ENCODE data around the gene NPM1.
"Not testable (repeated sequence)": the region's sequence is repeated elsewhere in the genome, so short reads cannot be mapped to it uniquely, and the experiment has no call there.

Gene NPM1

DNA sequence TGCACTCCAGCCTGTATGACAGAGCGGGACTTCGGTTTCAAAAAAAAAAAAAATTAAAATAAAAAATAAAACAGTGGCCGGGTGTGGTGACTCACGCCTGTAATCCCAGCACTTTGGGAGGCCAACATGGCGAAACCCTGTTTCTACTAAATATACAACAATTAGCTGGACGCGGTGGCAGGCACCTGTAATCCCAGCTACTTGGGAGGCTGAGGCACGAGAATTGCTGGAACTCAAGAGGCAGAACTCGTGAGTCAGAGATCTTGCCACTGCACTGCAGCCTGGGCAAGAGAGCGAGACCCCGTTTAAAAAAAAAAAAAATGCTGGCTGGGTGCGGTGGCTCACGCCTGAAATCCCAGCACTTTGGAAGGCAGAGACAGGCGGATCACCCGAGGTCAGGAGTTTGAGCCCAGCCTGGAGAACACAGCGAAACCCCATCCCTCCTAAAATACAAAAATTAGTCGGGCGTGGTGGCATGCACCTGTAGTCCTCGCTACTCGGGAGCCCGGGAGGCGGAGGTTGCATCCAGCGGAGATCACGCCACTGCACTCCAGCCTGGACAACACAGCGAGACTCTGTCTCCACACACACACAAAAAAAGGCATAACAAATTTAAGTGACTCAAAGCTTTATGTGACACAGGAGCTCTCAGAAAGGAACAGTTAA is 1.5 kb upstream of the NPM1 start:
- no peak for DNase-seq (ENCODE audit: low read depth in 2 of 2, low spot score in 1 of 2)

DNA sequence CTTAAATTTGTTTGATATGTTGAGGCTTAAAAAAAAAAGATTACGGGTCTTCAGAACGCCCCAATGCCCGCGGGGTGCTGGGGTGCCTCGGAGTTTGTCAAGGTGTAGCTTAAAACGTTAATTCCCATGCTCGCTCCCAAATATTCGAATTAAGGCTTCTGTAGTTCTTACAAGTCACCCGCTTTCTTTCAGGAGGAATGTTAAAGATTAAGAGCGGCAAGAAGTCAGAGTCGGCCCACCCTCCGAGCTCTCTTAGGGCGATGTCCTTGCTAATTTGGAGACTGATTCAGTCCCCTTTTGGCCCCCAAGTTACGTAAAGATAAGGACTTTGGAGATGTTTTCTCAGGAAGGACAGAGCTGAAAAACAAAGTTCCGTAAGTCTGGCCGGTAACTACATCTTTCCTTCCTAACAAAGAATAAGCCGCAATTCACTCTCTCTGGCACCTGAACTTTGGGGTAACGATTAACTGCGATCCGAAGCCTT is 746 bp upstream of the NPM1 start:
- DNase-seq (ENCODE audit: low read depth in 2 of 2, low spot score in 1 of 2): no peak

DNA sequence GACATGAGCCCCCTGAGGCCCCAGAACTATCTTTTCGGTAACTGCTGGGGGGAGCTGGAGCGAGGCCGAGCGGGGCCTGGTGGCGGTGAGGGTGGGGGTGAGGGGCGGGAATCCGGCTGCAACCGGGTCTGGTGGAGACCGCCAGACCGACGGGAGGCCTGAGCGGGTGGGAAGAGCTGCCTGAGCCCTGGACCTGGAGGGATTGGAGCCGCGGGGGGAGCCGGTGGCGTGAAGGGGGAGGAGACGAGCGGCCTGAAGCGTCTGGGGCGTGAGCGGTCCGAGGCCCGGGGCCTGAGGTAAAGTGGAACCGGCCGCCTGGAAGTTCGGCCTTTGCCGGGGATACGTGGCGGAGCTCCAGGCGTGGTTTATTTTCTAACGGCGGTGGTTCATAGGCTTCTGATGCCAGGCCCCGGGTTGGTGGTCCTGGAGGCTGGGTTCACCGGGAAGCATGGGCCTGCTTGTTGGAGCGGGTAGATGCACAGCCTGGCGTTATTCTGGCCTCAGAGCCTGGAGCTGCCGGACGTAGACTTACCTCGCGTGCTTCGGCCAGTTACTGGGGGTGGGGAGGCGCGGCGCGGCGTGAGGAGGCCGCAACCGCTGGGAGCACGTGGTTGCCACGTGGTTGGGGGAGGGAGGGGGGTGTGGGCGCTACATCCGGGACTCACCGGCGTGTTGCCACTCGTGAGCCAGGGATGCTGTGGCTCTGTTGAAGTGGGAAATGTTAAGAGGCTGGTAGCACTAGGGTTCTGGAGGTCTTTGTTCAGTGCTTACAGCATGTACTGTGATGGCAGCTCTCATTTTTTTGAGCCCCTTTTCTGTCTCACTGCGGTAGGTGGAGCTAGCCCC is 544 bp downstream of the NPM1 start:
- peak; percentile 68 to 69 for DNase-seq (ENCODE audit: low read depth in 2 of 2, low spot score in 1 of 2)

DNA sequence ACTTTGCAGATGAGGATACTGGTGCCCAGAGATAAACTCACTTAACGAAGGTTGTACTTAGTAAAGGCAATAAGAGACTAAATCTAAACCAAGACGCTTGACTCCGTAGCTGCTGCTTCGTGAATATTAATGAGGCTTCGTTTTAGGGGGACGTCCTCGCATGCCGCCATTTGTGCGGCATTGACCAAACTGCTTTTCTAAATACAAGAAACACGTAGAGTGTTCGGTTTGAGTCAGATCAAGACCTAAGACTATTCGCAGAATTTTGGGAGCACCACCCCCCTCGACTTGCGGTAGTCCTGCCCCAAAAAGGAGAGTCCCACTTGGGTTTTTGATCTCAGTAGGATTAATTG is 1.1 kb downstream of the NPM1 start:
- no peak for DNase-seq (ENCODE audit: low read depth in 2 of 2, low spot score in 1 of 2)

DNA sequence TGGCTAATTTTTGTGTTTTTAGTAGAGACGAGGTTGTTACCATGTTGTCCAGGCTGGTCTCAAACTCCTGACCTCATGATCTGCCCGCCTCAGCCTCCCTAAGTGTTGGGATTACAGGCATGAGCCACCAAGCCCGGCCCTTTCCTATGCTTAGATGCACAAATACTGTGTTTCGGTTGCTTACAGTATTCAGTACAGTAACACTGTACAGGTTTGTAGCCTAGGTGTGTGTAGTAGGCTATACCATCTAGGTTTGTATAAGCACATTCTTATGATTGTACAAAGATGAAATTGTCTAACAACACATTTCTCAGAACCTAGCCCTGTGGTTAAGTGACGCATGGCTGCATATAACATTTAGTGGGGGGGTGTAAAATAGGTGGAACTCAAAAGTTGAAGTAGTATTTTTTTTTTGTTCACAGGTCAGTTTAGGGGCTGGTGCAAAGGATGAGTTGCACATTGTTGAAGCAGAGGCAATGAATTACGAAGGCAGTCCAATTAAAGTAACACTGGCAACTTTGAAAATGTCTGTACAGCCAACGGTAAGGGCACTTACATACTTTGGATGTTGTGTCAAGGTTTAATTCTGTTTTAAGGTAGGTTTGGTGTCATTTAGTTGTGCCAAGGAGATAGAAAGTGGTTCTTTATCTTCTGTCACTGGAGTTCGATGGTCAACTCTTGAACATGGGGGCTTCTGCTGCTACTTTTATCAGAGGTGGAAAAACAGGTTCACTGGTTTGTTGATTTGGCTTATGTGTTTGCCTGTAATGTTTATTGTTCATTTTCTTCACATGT is 3.4 kb downstream of the NPM1 start:
- DNase-seq (ENCODE audit: low read depth in 2 of 2, low spot score in 1 of 2): no peak

DNA sequence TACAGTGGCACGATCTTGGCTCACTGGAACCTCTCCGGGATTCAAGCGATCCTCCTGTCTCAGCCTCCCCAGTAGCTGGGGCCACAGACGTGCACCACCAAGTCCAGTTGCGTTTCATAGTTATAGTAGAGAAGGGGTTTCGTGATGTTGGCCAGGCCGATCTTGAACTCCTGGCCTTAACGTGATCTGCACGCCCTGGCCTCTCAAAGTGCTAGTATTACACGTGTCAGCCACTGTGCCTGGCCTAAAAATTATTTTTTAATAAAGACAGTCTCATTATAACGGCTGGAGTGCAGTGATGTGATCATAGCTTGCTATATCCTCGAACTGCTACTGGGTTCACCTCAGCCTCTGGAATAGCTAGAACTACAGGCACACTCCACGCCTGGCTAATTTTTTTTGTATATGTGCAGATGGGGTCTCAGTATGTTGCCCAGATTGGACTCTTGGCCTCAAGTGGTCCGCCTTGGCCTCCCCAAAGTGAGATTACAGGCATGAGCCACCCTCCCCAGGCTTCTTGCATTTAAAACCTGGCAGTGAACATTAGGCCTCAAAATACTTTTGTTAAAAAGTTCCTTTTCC is 4.4 kb downstream of the NPM1 start:
- no peak for DNase-seq (ENCODE audit: low read depth in 2 of 2, low spot score in 1 of 2)

DNA sequence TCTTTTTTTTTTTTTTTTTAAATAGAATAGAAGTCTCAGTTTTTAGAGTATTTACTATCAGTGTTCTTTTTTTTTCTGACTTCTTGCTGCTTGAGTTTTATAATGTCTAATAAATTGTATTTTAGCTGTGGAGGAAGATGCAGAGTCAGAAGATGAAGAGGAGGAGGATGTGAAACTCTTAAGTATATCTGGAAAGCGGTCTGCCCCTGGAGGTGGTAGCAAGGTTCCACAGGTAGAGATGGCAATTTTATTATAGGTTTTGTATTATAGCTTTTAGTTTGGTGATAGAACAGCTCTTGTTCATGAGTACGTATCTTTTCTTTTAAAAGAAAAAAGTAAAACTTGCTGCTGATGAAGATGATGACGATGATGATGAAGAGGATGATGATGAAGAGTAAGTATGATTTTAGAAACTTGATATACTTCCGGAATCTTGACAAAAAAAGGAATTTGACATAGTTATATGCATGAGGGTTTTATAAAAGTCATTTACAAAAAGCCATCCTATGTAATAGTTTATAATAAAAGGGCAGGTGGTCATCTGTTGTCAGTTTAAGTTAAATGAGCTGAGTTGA is 5.0 kb downstream of the NPM1 start:
- DNase-seq (ENCODE audit: low read depth in 2 of 2, low spot score in 1 of 2): no peak

DNA sequence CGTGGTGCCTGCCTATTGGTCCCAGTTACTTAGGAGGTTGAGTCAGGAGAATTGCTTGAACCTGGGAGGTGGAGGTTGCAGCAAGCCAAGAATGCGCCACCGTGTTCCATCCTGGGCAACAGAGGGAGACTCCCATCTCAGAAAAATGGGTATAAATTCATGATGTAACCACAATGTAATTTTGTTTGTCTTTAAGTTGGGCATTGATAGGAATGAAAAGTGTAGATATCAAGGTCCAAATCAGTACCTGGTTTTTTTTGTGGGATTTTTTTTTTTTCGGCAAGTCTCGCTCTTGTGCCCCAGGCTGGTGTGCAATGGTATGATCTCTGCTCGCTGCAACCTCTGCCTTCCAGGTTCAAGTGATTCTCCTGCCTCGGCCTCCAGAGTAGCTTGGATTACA is 7.4 kb downstream of the NPM1 start:
- no peak for DNase-seq (ENCODE audit: low read depth in 2 of 2, low spot score in 1 of 2)

DNA sequence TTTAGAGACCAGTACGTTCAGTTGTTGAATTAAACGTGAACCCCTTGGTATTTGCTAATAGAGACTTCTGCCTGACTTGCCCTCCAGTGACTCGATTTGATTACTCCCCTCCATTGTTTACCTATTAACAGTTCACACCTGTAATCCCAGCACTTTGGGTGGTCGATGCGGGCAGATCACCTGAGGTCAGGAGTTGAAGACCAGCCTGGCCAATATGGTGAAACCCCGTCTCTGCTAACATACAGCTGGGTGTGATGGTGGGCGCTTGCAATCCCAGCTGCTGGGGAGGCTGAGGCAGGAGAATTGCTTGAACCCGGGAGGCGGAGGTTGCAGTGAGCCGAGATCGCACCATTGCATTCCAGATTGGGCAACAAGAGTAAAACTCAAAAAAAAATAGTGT is 8.9 kb downstream of the NPM1 start:
- DNase-seq (ENCODE audit: low read depth in 2 of 2, low spot score in 1 of 2): not testable (repeated sequence)

DNA sequence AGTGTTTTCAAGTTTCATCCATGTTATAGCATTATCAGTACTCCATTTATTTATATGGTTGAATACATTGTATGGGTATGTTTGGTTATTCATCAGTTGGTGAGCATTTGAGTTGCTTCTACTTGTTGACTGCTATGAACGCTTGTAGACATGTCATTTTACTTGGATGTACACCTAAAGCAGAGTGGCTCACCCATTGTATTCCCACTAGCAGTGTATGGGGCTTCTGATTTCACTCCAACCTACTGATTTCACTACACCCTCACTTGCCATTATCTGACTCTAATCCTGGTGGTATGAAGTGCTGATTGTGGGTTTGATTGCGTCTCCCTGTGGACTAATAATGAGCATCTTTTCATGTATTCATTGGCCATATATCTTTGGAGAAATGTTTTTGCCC is 9.5 kb downstream of the NPM1 start:
- no peak for DNase-seq (ENCODE audit: low read depth in 2 of 2, low spot score in 1 of 2)

DNA sequence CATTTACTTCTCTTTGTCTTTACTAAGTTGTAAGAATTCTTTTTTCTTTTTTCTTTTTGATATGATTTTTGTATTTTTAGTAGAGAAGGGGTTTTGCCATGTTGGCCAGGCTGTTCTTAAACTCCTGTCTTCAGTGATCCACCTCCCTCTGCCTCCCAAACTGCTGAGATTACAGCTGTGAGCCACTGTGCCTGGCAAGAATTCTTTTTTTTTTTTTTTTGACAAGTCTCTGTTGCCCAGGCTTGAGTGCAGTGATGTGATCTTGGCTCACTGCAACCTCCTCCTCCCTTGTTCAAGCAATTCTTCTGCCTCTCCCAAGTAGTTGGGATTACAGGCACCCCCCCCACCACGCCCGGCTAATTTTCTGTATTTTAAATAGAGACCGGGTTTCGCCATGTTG is 9.9 kb downstream of the NPM1 start:
- no peak for DNase-seq (ENCODE audit: low read depth in 2 of 2, low spot score in 1 of 2)

DNA sequence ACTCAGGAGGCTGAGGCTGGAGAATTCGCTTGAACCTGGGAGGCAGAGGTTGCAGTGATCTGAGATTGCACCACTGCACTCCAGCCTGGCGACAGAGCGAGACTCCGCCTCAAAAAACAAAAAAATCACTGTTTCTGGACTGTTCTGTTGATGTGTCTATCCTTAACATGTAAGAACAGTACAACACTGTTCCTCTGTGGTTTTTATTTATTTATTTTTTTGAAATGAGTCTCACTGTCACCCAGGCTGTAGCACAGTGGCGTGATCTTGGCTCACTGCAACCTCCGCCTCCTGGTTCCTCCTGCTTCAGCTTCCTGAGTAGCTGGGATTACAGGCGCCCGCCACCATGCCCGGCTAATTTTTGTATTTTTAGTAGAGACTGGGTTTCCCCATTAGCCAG is 11.0 kb downstream of the NPM1 start:
- DNase-seq (ENCODE audit: low read depth in 2 of 2, low spot score in 1 of 2): not testable (repeated sequence)

DNA sequence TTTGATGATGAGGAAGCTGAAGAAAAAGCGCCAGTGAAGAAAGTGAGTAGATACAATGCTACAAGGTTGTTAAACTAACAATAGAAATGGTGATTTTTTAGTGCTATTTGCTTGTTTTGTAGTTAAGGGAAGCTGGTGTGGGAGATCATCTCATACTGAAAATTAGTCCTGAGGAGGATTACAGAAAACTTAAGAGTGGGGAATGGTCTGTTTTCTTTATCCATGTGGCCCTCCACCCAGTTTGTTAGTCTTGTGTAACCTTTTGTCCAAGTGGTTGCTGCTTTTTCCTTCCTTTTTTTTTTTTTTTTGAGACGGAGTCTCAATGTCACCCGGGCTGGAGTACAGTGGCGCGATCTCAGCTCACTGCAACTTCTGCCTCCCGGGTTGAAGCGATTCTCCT is 12.5 kb downstream of the NPM1 start:
- no peak for DNase-seq (ENCODE audit: low read depth in 2 of 2, low spot score in 1 of 2)

DNA sequence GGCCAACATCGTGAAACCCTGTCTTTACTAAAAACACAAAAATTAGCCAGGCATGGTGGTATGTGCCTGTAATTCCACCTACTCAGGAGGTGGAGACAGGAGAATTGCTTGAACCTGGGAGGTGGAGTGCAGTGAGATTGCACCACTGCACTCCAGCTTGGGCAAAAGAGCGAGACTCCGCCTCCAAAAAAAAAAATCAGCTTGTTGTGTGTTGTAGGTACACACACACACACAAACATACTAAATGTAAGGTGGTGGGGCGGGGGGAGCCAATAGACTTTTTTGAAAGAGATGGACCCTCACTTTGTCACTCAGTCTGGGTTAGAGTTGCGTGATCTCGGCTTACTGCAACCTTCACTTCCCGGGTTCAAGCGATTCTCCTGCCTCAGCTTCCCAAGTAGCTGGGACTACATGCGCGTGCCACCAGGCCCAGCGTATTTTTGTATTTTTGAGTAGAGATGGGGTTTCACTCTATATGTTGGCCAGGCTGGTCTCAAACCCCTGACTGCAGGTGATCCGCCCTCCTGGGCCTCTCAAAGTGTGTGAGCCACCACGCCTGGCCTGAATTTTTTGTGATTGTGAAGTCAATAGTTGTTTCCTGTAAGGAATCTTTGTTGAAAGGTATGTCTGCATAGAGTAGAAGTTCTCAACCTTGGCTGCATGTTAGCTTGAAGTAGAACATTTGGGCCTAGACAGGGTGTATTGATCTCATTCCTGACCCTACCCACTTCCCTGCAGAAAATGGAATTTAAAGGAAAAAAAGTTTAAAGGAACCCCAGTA is 13.7 kb downstream of the NPM1 start:
- DNase-seq (ENCODE audit: low read depth in 2 of 2, low spot score in 1 of 2): no peak

DNA sequence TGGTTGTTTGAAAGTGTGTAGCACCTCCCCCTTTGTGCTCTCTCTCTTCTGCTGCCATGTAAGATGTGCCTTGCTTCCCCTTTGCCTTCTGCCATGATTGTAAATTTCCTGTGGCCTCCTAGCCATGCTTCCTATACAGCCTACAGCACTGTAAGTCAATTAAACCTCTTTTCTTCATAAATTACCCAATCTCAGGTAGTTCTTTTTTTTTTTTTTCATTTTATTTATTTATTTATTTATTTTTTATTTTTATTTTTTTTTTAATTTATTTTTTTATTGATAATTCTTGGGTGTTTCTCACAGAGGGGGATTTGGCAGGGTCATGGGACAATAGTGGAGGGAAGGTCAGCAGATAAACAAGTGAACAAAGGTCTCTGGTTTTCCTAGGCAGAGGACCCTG is 15.1 kb downstream of the NPM1 start:
- DNase-seq (ENCODE audit: low read depth in 2 of 2, low spot score in 1 of 2): not testable (repeated sequence)

DNA sequence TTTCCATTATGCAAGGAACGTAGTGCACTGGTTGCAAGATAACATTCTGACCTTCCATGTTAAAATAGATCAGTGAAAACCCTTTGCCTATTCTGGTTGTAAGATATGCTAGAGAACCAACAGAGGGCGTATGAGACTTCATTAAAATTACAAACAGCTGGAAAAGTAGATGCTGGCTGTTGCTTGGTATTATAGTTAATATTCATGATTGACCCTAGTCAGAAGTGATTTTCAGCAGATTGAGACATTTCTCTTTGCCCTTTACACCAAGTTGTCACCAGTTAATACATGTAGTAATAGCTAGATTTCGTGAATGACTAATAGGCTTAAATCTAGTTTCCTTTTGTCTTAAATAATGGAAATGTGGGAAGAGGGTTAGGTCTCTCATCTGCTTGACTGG is 18.0 kb downstream of the NPM1 start:
- DNase-seq (ENCODE audit: low read depth in 2 of 2, low spot score in 1 of 2): no peak

DNA sequence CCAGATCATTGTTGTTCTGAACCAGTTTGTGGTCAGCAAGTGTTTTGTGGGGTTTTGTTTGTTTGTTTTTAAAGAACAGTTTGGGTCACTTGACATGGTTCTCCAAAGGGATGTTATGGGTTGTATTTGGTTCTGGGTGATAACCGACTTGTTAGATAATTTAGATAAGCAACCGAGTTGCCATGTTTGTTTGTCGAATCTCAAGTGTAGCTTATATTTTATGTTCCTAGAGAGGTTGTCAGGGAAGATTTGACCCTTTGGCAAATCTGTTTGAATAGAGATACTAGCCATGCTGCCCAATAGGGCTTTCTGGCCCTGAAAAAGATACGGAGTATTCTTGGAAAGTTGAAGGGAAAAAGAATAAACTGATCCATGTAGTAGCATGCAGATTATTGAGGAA is 19.6 kb downstream of the NPM1 start:
- no peak for DNase-seq (ENCODE audit: low read depth in 2 of 2, low spot score in 1 of 2)

DNA sequence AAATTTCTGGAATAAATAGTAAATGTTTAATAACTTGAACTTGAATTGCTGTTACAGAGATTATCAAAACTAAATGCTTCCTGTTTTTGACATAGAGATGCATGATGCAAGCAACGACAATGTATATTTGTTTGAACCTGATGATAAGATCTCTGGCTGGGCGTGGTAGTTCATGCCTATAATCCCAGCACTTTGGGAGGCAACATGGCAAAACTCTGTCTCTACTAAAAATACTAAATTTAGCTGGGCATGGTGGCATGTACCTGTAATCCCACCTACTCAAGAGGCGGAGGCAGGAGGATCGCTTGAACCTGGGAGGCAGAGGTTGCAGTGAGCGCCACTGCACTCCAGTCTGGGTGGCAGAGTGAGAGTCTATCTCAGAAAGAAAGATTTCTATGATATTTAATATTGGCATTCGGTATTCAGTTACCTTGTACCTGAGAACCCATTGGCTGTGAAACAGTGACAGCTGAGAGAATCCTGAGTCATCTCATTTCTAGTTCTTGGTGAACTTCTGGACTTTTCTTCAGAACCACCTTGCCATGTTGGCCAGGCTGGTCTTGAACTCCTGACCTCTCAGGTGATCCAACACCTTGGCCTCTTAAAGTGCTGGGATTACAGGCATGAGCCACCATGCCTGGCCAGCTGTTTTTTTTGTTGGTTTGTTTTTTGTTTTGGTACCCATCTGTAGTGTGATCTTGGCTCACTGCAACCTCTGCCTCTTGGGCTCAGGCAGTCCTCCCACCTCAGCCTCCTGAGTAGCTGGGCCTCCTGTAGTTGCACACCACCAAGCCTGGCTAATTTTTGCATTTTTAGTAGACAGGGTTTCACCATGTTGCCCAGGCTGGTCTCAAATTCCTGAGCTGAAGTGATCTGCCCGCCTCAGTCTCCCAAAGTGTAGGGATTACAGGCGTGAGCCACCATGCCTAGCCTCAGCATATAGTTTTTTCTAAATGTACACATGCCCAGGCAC is 21.8 kb downstream of the NPM1 start:
- DNase-seq (ENCODE audit: low read depth in 2 of 2, low spot score in 1 of 2): no peak

DNA sequence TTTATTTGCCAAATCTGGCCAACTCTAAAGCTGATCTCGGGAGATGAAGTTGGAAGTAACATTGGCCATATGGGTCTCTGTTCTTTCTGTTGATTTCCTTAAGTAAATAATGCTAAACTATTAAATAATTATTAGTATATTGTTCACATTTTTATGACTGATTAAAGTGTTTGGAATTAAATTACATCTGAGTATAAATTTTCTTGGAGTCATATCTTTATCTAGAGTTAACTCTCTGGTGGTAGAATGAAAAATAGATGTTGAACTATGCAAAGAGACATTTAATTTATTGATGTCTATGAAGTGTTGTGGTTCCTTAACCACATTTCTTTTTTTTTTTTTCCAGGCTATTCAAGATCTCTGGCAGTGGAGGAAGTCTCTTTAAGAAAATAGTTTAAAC is 22.5 kb downstream of the NPM1 start:
- DNase-seq (ENCODE audit: low read depth in 2 of 2, low spot score in 1 of 2): no peak
